Calu3 (cell line): ENCODE measurements around the gene RRAS2. TPM values are rescaled to one million over a fixed set of nuclear protein-coding genes. Genes with fewer than 3 reads are reported as not detected.

Experiments
- BruUV-seq: library from RNA; stranded (reverse); fragments of 400-500 nt; replicated peaks from 2 replicates; lab custom pipeline; 2021; lab: Mats Ljungman, UMichigan
- CTCF ChIA-PET: fragments of 300-600 bp; sonication (Branson Sonifier 250); formaldehyde crosslinking; loops from one replicate; lab custom pipeline; 2022; ENCODE audit warnings: antibody characterized with exemption; lab: Charles Lee
- DNase-seq: peaks from one replicate; pipeline ENCODE4 v3.0.0; 2022
- H3K27ac Mint-ChIP-seq: one replicate; pipeline ENCODE4 v1.8.0; 2022; ENCODE audit warnings: mixed read lengths; ENCODE audit not compliant: unreplicated experiment
- H3K27me3 Mint-ChIP-seq: one replicate; pipeline ENCODE4 v1.8.0; 2022; ENCODE audit warnings: mixed read lengths; ENCODE audit not compliant: unreplicated experiment
- H3K36me3 Mint-ChIP-seq: one replicate; pipeline ENCODE4 v1.8.0; 2022; ENCODE audit warnings: mild to moderate bottlenecking, moderate library complexity, mixed read lengths; ENCODE audit not compliant: insufficient read depth, unreplicated experiment
- H3K4me1 Mint-ChIP-seq: one replicate; pipeline ENCODE4 v1.8.0; 2022; ENCODE audit warnings: mild to moderate bottlenecking, low read depth, mixed read lengths; ENCODE audit not compliant: unreplicated experiment
- H3K4me3 Mint-ChIP-seq: one replicate; pipeline ENCODE4 v1.8.0; 2022; ENCODE audit warnings: mild to moderate bottlenecking, low read depth, moderate library complexity, mixed read lengths; ENCODE audit not compliant: unreplicated experiment
- H3K9me3 Mint-ChIP-seq: one replicate; pipeline ENCODE4 v1.8.0; 2022; ENCODE audit warnings: low read depth, mixed read lengths; ENCODE audit not compliant: unreplicated experiment
- CTCF ChIP-seq: fragments of 200-600 bp; IDR thresholded peaks from one replicate; pipeline ENCODE4 v1.8.0; 2022; ENCODE audit warnings: antibody characterized with exemption; ENCODE audit not compliant: unreplicated experiment
- intact Hi-C: fragments of 100-400 bp; cut with micrococcal nuclease; formaldehyde crosslinking; loops from one replicate; pipeline ENCODE4 v1.10.0; 2022; ENCODE audit not compliant: unreplicated experiment
- total RNA-seq: library from RNA; stranded (reverse); gene quantifications from 2 replicates; pipeline ENCODE4 v1.2.3, GENCODE V29; 2022

The RRAS2 gene
- total RNA-seq, 1 experiment from 2014 or later = 42.8 TPM

GRCh38 chr11:14230407-14230806, 128.6 kb downstream of the RRAS2 start:
- Mint-ChIP-seq H3K36me3 (no peaks in the 10 kb centered on the region), H3K4me3 (no peak overlapping the region), H3K27me3 (peaks cover 76% of the 10 kb centered on the region), H3K4me1 (no peaks in the 10 kb centered on the region), H3K27ac (no peak overlapping the region), H3K9me3 (peaks cover 2% of the 10 kb centered on the region)
- no peak for DNase-seq
- BruUV-seq = no TSS peak
- intact Hi-C loops = no loop called here
- TF ChIP-seq CTCF = no peak
- CTCF ChIA-PET = no interaction called here

- peaks cover 76% of the 10 kb centered on the region for H3K27me3 Mint-ChIP-seq
- no peak for DNase-seq
- intact Hi-C loops = no loop called here
- CTCF ChIA-PET = no interaction called here
- no peaks in the 10 kb centered on the region for H3K4me1 Mint-ChIP-seq
- no peak overlapping the region for H3K27ac Mint-ChIP-seq
- TF ChIP-seq CTCF = no peak
- no peaks in the 10 kb centered on the region for H3K36me3 Mint-ChIP-seq
- no TSS peak for BruUV-seq
- H3K9me3 Mint-ChIP-seq = peaks cover 2% of the 10 kb centered on the region
- no peak overlapping the region for H3K4me3 Mint-ChIP-seq
Measured at GRCh38 chr11:14229472-14229871, 129.5 kb downstream of the RRAS2 start.

GRCh38 chr11:14228356-14228755, 130.6 kb downstream of the RRAS2 start:
- no peak for DNase-seq
- no peaks in the 10 kb centered on the region for H3K4me1 Mint-ChIP-seq
- H3K27me3 Mint-ChIP-seq = peaks cover 78% of the 10 kb centered on the region
- no TSS peak for BruUV-seq
- H3K9me3 Mint-ChIP-seq = peaks cover 2% of the 10 kb centered on the region
- H3K4me3 Mint-ChIP-seq = no peak overlapping the region
- H3K27ac Mint-ChIP-seq = no peak overlapping the region
- TF ChIP-seq CTCF = no peak
- no peaks in the 10 kb centered on the region for H3K36me3 Mint-ChIP-seq
- intact Hi-C loops = no loop called here
- CTCF ChIA-PET = no interaction called here

Other genes with a start within 250 kb of the RRAS2 start
- 92.1 and 95.5 TPM in 2 replicates for gene COPB1, start 140.6 kb upstream of the RRAS2 start, total RNA-seq
- 187 and 205 TPM in 2 replicates for gene PSMA1, start 161.2 kb upstream of the RRAS2 start, total RNA-seq